K562 (cell line): Measurements from ENCODE around the gene RBL1. TPM values are rescaled to one million over a fixed set of nuclear protein-coding genes. Genes with fewer than 3 reads are reported as not detected.

Experiments used
- CEBPG ChIP-seq, 3 experiments: fragments of 200-800 bp in 1 of 3; sonication (Bioruptor generic) in 1 of 3; sonication (generic) in 1 of 3; formaldehyde crosslinking in 1 of 3; IDR thresholded peaks in 2 of 3; conservative IDR thresholded peaks in 1 of 3; 2 replicates each; pipeline versions ENCODE4 v1.6.1 to v1.8.0; 2016 to 2022; ENCODE audit warnings: missing compliant biosample characterization in 2 of 3, missing genetic modification characterization in 2 of 3, mild to moderate bottlenecking in 1 of 3, missing genetic modification reagents in 1 of 3
- DEAF1 ChIP-seq: fragments of 450-650 bp; formaldehyde crosslinking; IDR thresholded peaks from 2 replicates; pipeline ENCODE4 v1.4.0; 2020; ENCODE audit warnings: mild to moderate bottlenecking, moderate library complexity
- MYNN ChIP-seq, 2 experiments: sonication (generic); formaldehyde crosslinking in 1 of 2; IDR thresholded peaks; 2 replicates each; pipeline versions ENCODE4 v1.5.0 to v1.6.1; 2016 to 2020; ENCODE audit warnings: antibody characterized with exemption in 1 of 2, missing genetic modification reagents in 1 of 2
- PRDM10 ChIP-seq: fragments of 450-650 bp; IDR thresholded peaks from 2 replicates; pipeline ENCODE4 v1.6.1; 2018; ENCODE audit not compliant: partially characterized antibody
- SETDB1 ChIP-seq: IDR thresholded peaks from one replicate; pipeline ENCODE4 v1.6.1; 2012; ENCODE audit warnings: low read length, control low read depth, inconsistent platforms
- STAT5B ChIP-seq: fragments of 250-450 bp; sonication (Bioruptor Pico); IDR thresholded peaks from 2 replicates; pipeline ENCODE4 v1.8.0; 2021; ENCODE audit warnings: mild to moderate bottlenecking, inconsistent platforms
- TARDBP ChIP-seq: fragments of 450-650 bp; IDR thresholded peaks from 2 replicates; pipeline ENCODE4 v1.6.1; 2016
- ZNF431 ChIP-seq: sonication (generic); formaldehyde crosslinking; IDR thresholded peaks from 2 replicates; pipeline ENCODE4 v1.8.0; 2022; ENCODE audit warnings: mild to moderate bottlenecking, missing genetic modification reagents
- ZNF740 ChIP-seq, 3 experiments: fragments of 200-800 bp in 1 of 3; sonication (Bioruptor generic) in 1 of 3; sonication (generic) in 1 of 3; formaldehyde crosslinking in 1 of 3; IDR thresholded peaks; 2 replicates each; pipeline versions ENCODE4 v1.6.1 to v1.8.0; 2016 to 2022; ENCODE audit warnings: mild to moderate bottlenecking in 2 of 3, missing compliant biosample characterization in 2 of 3, missing genetic modification characterization in 2 of 3, missing genetic modification reagents in 1 of 3
- polyA plus RNA-seq, 8 experiments: library from polyadenylated mRNA; depleted of rRNA in 4 of 8; stranded (reverse) in 5 of 8; unstranded in 3 of 8; fragments of >200 nt; fragmentation: Nextera tagmentation in 2 of 8; fragmentation: Illumina TruSeq in 1 of 8; extraction: Ambion mirVana in 2 of 8; extraction: Trizol in 1 of 8; gene quantifications; 2 replicates each; pipeline versions ENCODE4 v1.2.1 to v1.2.3, GENCODE V29; 2011 to 2014; ENCODE audit warnings: inconsistent platforms in 1 of 8, missing spikeins in 1 of 8
- total RNA-seq, 7 experiments: library from RNA; depleted of rRNA in 6 of 7; stranded (reverse); fragments of >200 nt in 6 of 7; fragmentation: Illumina TruSeq in 2 of 7; extraction: Trizol in 2 of 7; gene quantifications; 2 replicates each; pipeline versions ENCODE4 v1.2.1 to v1.2.3, GENCODE V29; 2011 to 2021; ENCODE audit warnings: low replicate concordance in 1 of 7
- TF ChIP-seq, protein P1 (sequence below): sonication (generic); formaldehyde crosslinking; IDR thresholded peaks from 2 replicates; pipeline ENCODE4 v1.8.0; 2022; ENCODE audit warnings: mild to moderate bottlenecking, missing genetic modification reagents
- TF ChIP-seq, protein P2 (sequence below): fragments of 250-450 bp; sonication (Bioruptor Pico); IDR thresholded peaks from 2 replicates; pipeline ENCODE4 v1.6.1; 2021; ENCODE audit warnings: mild to moderate bottlenecking
- TF ChIP-seq, protein P3 (sequence below): fragments of 450-650 bp; formaldehyde crosslinking; IDR thresholded peaks from 2 replicates; pipeline ENCODE4 v1.4.0; 2022; ENCODE audit warnings: missing genetic modification characterization
- TF ChIP-seq, protein P4 (sequence below): sonication (generic); formaldehyde crosslinking; IDR thresholded peaks from 2 replicates; pipeline ENCODE4 v1.8.0; 2022; ENCODE audit warnings: mild to moderate bottlenecking, missing genetic modification reagents

The RBL1 gene
- total and polyA plus RNA-seq, 9 of the 15 experiments (the other 6 are each of a cell fraction or from before 2014, with no cell fraction given) = 4.0 to 25.9 (median 15.6) TPM

DNA sequence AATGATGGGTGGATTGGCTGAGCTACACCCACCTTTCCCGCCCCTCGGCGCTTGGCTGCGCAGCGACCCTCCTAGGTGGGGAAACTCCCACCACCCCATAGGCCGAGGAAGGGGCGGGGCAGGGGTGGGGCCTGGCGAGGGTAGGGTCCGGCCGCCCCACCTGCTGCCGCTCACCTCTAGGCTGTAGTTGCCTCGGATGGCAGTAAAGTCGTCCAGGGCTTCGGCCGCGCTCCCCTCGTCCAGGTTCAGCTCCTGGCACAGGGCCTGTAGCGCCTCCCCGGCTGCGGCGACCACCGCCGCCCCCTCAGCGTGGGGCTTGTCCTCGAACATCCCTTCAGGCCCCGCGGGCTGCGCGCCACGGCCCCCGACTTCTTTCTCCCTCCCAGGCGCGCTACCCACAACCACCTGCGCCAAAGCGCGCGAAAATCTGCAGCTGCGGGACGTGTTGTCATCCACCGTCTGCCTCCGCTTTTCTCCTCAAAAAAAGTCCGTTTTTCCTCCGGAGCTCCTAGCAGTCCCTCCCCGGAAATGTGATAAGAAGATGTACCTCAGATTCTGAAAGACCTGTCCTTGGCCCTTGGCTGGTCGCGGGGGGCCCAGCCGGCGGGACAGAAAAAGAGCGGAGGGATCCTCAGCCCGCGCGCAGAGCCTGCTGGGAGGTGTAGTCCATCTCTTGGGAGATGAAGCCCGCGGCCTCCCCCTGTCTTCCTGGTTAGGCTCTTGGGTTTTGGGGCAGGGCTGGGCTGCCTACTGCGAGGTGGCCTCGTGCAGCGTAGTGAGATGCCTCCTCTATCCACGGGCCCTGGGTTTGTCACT lies at the start of gene RBL1 (continued):
- TF ChIP-seq, protein P1, sequence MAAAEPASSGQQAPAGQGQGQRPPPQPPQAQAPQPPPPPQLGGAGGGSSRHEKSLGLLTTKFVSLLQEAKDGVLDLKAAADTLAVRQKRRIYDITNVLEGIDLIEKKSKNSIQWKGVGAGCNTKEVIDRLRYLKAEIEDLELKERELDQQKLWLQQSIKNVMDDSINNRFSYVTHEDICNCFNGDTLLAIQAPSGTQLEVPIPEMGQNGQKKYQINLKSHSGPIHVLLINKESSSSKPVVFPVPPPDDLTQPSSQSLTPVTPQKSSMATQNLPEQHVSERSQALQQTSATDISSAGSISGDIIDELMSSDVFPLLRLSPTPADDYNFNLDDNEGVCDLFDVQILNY (CRISPR knock-in tag) = peak; percentile 93
- peak; percentile 92 for TF ChIP-seq TARDBP
- TF ChIP-seq STAT5B (CRISPR knock-in tag) = no peak
- peak; percentile 44; the same call in 1 of the 2 replicates for TF ChIP-seq ZNF431 (CRISPR knock-in tag)
- TF ChIP-seq, protein P2, sequence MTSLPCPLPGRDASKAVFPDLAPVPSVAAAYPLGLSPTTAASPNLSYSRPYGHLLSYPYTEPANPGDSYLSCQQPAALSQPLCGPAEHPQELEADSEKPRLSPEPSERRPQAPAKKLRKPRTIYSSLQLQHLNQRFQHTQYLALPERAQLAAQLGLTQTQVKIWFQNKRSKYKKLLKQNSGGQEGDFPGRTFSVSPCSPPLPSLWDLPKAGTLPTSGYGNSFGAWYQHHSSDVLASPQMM (CRISPR knock-in tag) = no peak
- 0 out of 2 replicates have a peak, but pooled peaks have one; percentile 23 for TF ChIP-seq MYNN (IDR thresholded peaks at IDR 0.05)
- no peak for TF ChIP-seq MYNN (CRISPR knock-in tag; IDR thresholded peaks at IDR 0.05)
- TF ChIP-seq DEAF1 (CRISPR knock-in tag) = no peak
- TF ChIP-seq, protein P3, sequence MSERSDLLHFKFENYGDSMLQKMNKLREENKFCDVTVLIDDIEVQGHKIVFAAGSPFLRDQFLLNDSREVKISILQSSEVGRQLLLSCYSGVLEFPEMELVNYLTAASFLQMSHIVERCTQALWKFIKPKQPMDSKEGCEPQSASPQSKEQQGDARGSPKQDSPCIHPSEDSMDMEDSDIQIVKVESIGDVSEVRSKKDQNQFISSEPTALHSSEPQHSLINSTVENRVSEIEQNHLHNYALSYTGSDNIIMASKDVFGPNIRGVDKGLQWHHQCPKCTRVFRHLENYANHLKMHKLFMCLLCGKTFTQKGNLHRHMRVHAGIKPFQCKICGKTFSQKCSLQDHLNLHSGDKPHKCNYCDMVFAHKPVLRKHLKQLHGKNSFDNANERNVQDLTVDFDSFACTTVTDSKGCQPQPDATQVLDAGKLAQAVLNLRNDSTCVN (CRISPR knock-in tag) = no peak; the same call in 1 of the 2 replicates
- TF ChIP-seq SETDB1 = peak; percentile 17
- peak; percentile 70 for TF ChIP-seq PRDM10
- TF ChIP-seq ZNF740 (CRISPR knock-in tag; IDR thresholded peaks at IDR 0.05) = no peak
- TF ChIP-seq ZNF740 (tag; IDR thresholded peaks at IDR 0.05) = no peak
- TF ChIP-seq, protein P4, sequence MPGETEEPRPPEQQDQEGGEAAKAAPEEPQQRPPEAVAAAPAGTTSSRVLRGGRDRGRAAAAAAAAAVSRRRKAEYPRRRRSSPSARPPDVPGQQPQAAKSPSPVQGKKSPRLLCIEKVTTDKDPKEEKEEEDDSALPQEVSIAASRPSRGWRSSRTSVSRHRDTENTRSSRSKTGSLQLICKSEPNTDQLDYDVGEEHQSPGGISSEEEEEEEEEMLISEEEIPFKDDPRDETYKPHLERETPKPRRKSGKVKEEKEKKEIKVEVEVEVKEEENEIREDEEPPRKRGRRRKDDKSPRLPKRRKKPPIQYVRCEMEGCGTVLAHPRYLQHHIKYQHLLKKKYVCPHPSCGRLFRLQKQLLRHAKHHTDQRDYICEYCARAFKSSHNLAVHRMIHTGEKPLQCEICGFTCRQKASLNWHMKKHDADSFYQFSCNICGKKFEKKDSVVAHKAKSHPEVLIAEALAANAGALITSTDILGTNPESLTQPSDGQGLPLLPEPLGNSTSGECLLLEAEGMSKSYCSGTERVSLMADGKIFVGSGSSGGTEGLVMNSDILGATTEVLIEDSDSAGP (CRISPR knock-in tag) = no peak
- TF ChIP-seq CEBPG (CRISPR knock-in tag; IDR thresholded peaks at IDR 0.05) = no peak
- peak in 1 of 2 experiments; percentile 40; a peak in 1 of 4 replicates for TF ChIP-seq CEBPG (tag; conservative IDR thresholded peaks at IDR 0.05 in 1 of 2, IDR thresholded peaks at IDR 0.05 in 1 of 2)
